HUDEP-2 (cell line): ENCODE measurements around the gene FLYWCH1.
"Not testable (repeated sequence)": the region's sequence is repeated elsewhere in the genome, so short reads cannot be mapped to it uniquely, and the experiment has no call there.

Source experiments
- DNase-seq, 76 experiments: peaks; one replicate each; lab custom pipeline; 2025; ENCODE audit not compliant: unreplicated experiment in 76 of 76; lab: John Stamatoyannopoulos, UW

FLYWCH1 gene

GRCh38 chr16:2924901-2925755 lies 13.4 kb downstream of the FLYWCH1 start:
- DNase-seq = no peak

GRCh38 chr16:2925951-2926649 lies 14.4 kb downstream of the FLYWCH1 start:
- no peak for DNase-seq

GRCh38 chr16:2926650-2926999 lies 14.9 kb downstream of the FLYWCH1 start:
- DNase-seq = no peak

- DNase-seq = peak in 73 of 76 experiments; percentile 13 to 89 (median 74)
Observed at GRCh38 chr16:2927010-2927646, 15.4 kb downstream of the FLYWCH1 start.

- DNase-seq = not testable (repeated sequence)
Observed at GRCh38 chr16:2928151-2928550, 16.4 kb downstream of the FLYWCH1 start.

- DNase-seq = no peak
Observed at GRCh38 chr16:2928796-2929195, 17.1 kb downstream of the FLYWCH1 start.

GRCh38 chr16:2929693-2930092 lies 18.0 kb downstream of the FLYWCH1 start:
- no peak for DNase-seq

- no peak for DNase-seq
Observed at GRCh38 chr16:2930236-2930635, 18.5 kb downstream of the FLYWCH1 start.

GRCh38 chr16:2931231-2931914 lies 19.6 kb downstream of the FLYWCH1 start:
- DNase-seq = not testable (repeated sequence)

GRCh38 chr16:2933136-2933535 lies 21.4 kb downstream of the FLYWCH1 start:
- no peak for DNase-seq

GRCh38 chr16:2933701-2934100 lies 22.0 kb downstream of the FLYWCH1 start:
- DNase-seq = no peak

- DNase-seq = no peak
Observed at GRCh38 chr16:2934450-2934849, 22.7 kb downstream of the FLYWCH1 start.

- no peak for DNase-seq
Observed at GRCh38 chr16:2936436-2937011, 24.8 kb downstream of the FLYWCH1 start.

GRCh38 chr16:2937170-2937569 lies 25.4 kb downstream of the FLYWCH1 start:
- DNase-seq = no peak

GRCh38 chr16:2938206-2938605 lies 26.5 kb downstream of the FLYWCH1 start:
- no peak for DNase-seq

- DNase-seq = no peak
Observed at GRCh38 chr16:2939968-2940367, 28.2 kb downstream of the FLYWCH1 start.

GRCh38 chr16:2942045-2942444 lies 30.3 kb downstream of the FLYWCH1 start:
- no peak for DNase-seq

GRCh38 chr16:2943716-2944115 lies 32.0 kb downstream of the FLYWCH1 start:
- not testable (repeated sequence) for DNase-seq

GRCh38 chr16:2946649-2947048 lies 34.9 kb downstream of the FLYWCH1 start:
- DNase-seq = no peak

- DNase-seq = no peak
Observed at GRCh38 chr16:2948807-2949704, 37.3 kb downstream of the FLYWCH1 start.
